H9 (cell line): ENCODE measurements around the gene MTMR3. TPM values are rescaled to one million over a fixed set of nuclear protein-coding genes. Genes with fewer than 3 reads are reported as not detected.
A peak's percentile ranks its signal among the peaks of the same experiment; 100 is the strongest.

Experiments
- DNase-seq: peaks from one replicate; pipeline ENCODE4 v3.0.0-alpha.2; 2017
- H2AFZ ChIP-seq: one replicate; pipeline ENCODE4 v1.6.1; 2013; ENCODE audit warnings: mild to moderate bottlenecking, low read length, control low read depth, moderate library complexity
- H2AK5ac ChIP-seq: 2 replicates; pipeline ENCODE4 v1.6.1; 2013; ENCODE audit warnings: low read length, control low read depth, mixed read lengths; ENCODE audit not compliant: insufficient read length
- H2BK120ac ChIP-seq: one replicate; pipeline ENCODE4 v1.6.1; 2013; ENCODE audit warnings: low read depth, mild to moderate bottlenecking, low read length, control low read depth, inconsistent platforms; ENCODE audit not compliant: poor library complexity, severe bottlenecking
- H2BK12ac ChIP-seq: 2 replicates; pipeline ENCODE4 v1.6.1; 2013; ENCODE audit warnings: low read length, control low read depth, mixed read lengths, low read depth; ENCODE audit not compliant: insufficient read length
- H2BK15ac ChIP-seq: 2 replicates; pipeline ENCODE4 v1.6.1; 2013; ENCODE audit warnings: low read depth, low read length, control low read depth
- H2BK20ac ChIP-seq: one replicate; pipeline ENCODE4 v1.6.1; 2013; ENCODE audit warnings: low read depth, mild to moderate bottlenecking, low read length, control low read depth, inconsistent platforms; ENCODE audit not compliant: poor library complexity, severe bottlenecking
- H2BK5ac ChIP-seq: 2 replicates; pipeline ENCODE4 v1.6.1; 2013; ENCODE audit warnings: low read length, control low read depth, mixed read lengths; ENCODE audit not compliant: insufficient read length
- H3K14ac ChIP-seq: 2 replicates; pipeline ENCODE4 v1.6.1; 2013; ENCODE audit warnings: low read length, control low read depth; ENCODE audit not compliant: insufficient read depth
- H3K18ac ChIP-seq: 2 replicates; pipeline ENCODE4 v1.6.1; 2013; ENCODE audit warnings: low read depth, mild to moderate bottlenecking, mixed read lengths, low read length, control low read depth; ENCODE audit not compliant: insufficient read length
- H3K23ac ChIP-seq: 2 replicates; pipeline ENCODE4 v1.6.1; 2013; ENCODE audit warnings: low read length, control low read depth, mixed read lengths, low read depth; ENCODE audit not compliant: insufficient read length
- H3K23me2 ChIP-seq: 2 replicates; pipeline ENCODE4 v1.6.1; 2013; ENCODE audit warnings: low read depth, mild to moderate bottlenecking, mixed read lengths, low read length, control low read depth; ENCODE audit not compliant: insufficient read length, poor library complexity, severe bottlenecking
- H3K27ac ChIP-seq: 2 replicates; pipeline ENCODE4 v1.5.1; 2013; ENCODE audit warnings: low read length, control low read depth, mixed read lengths, low read depth; ENCODE audit not compliant: insufficient read length
- H3K27me3 ChIP-seq: 2 replicates; pipeline ENCODE4 v1.6.1; 2013; ENCODE audit warnings: low read length, control low read depth, inconsistent platforms; ENCODE audit not compliant: insufficient read depth
- H3K4ac ChIP-seq: 2 replicates; pipeline ENCODE4 v1.6.1; 2013; ENCODE audit warnings: low read depth, mild to moderate bottlenecking, control low read depth, inconsistent platforms, low read length, moderate library complexity
- H3K4me1 ChIP-seq: 2 replicates; pipeline ENCODE4 v1.6.1; 2013; ENCODE audit warnings: low read length, control low read depth, inconsistent platforms; ENCODE audit not compliant: insufficient read depth
- H3K4me2 ChIP-seq: 2 replicates; pipeline ENCODE4 v1.6.1; 2013; ENCODE audit warnings: low read length, control low read depth, mixed read lengths; ENCODE audit not compliant: insufficient read length, insufficient read depth
- H3K56ac ChIP-seq: 2 replicates; pipeline ENCODE4 v1.6.1; 2013; ENCODE audit warnings: low read depth, mild to moderate bottlenecking, mixed read lengths, low read length, control low read depth; ENCODE audit not compliant: insufficient read length
- H3K79me1 ChIP-seq: 2 replicates; pipeline ENCODE4 v1.6.1; 2013; ENCODE audit warnings: low read depth, mild to moderate bottlenecking, moderate library complexity, low read length, control low read depth, inconsistent platforms; ENCODE audit not compliant: insufficient read depth, poor library complexity, severe bottlenecking
- H3K79me2 ChIP-seq: 2 replicates; pipeline ENCODE4 v1.6.1; 2013; ENCODE audit warnings: low read length, control low read depth, inconsistent platforms; ENCODE audit not compliant: insufficient read depth
- H3K9ac ChIP-seq: 2 replicates; pipeline ENCODE4 v1.6.1; 2013; ENCODE audit warnings: low read length, control low read depth, mixed read lengths; ENCODE audit not compliant: insufficient read length; ENCODE audit errors: extremely low read depth
- H3K9me3 ChIP-seq: one replicate; pipeline ENCODE4 v1.6.1; 2013; ENCODE audit warnings: low read depth, low read length, inconsistent platforms; ENCODE audit not compliant: control insufficient read depth
- H3T11ph ChIP-seq: one replicate; pipeline ENCODE4 v1.6.1; 2013; ENCODE audit warnings: mild to moderate bottlenecking, low read length, control low read depth, inconsistent platforms
- H4K20me1 ChIP-seq: one replicate; pipeline ENCODE4 v1.6.1; 2013; ENCODE audit not compliant: control insufficient read depth, insufficient read length, insufficient read depth
- H4K5ac ChIP-seq: 2 replicates; pipeline ENCODE4 v1.6.1; 2013; ENCODE audit warnings: low read depth, mild to moderate bottlenecking, mixed read lengths, low read length, control low read depth; ENCODE audit not compliant: insufficient read length
- H4K8ac ChIP-seq: replicated peaks from 2 replicates; pipeline ENCODE4 v1.6.1; 2013; ENCODE audit warnings: low read length, control low read depth, mixed read lengths, low read depth; ENCODE audit not compliant: insufficient read length
- H4K91ac ChIP-seq: 2 replicates; pipeline ENCODE4 v1.6.1; 2013; ENCODE audit warnings: low read depth, mild to moderate bottlenecking, moderate library complexity, mixed read lengths, low read length, control low read depth; ENCODE audit not compliant: insufficient read length
- H3K27ac Mint-ChIP-seq, 3 experiments: 2 replicates in 2 of 3; 3 replicates in 1 of 3; pipeline ENCODE4 v1.8.0; 2020 to 2021; ENCODE audit warnings: mixed read lengths in 3 of 3, mild to moderate bottlenecking in 1 of 3, moderate library complexity in 1 of 3
- H3K27me3 Mint-ChIP-seq: 2 replicates; pipeline ENCODE4 v1.8.0; 2021; ENCODE audit warnings: low read depth, mild to moderate bottlenecking, moderate library complexity, mixed read lengths
- H3K36me3 Mint-ChIP-seq, 3 experiments: 2 replicates in 2 of 3; 3 replicates in 1 of 3; pipeline ENCODE4 v1.8.0; 2020 to 2021; ENCODE audit warnings: low read depth in 3 of 3, mixed read lengths in 3 of 3; ENCODE audit not compliant: insufficient read depth in 1 of 3
- H3K4me1 Mint-ChIP-seq, 2 experiments: 2 replicates each; pipeline ENCODE4 v1.8.0; 2020; ENCODE audit warnings: mixed read lengths in 2 of 2
- H3K4me3 Mint-ChIP-seq, 2 experiments: 2 replicates in 1 of 2; 3 replicates in 1 of 2; pipeline ENCODE4 v1.8.0; 2020 to 2021; ENCODE audit warnings: mild to moderate bottlenecking in 2 of 2, mixed read lengths in 2 of 2, moderate library complexity in 1 of 2
- H3K9me3 Mint-ChIP-seq, 2 experiments: 2 replicates in 1 of 2; 3 replicates in 1 of 2; pipeline ENCODE4 v1.8.0; 2020; ENCODE audit warnings: mild to moderate bottlenecking in 2 of 2, mixed read lengths in 2 of 2, moderate library complexity in 1 of 2
- WGBS: extraction: QIAGEN DNeasy Blood & Tissue Kit; methylation state at CpG from one replicate; pipeline ENCODE4 v1.1.7; 2013; ENCODE audit warnings: missing lambda C conversion rate, low lambda C conversion rate, mixed read lengths; ENCODE audit not compliant: insufficient read length; ENCODE audit errors: extremely low coverage; 5-methylcytosine and 5-hydroxymethylcytosine counted together
- total RNA-seq: library from RNA; stranded (reverse); gene quantifications from 2 replicates; pipeline ENCODE4 v1.2.1, GENCODE V29; 2021
- TF ChIP-seq, protein P1 (sequence below): fragments of 200-600 bp; sonication (generic); conservative IDR thresholded peaks from 3 replicates; pipeline ENCODE4 v1.8.0; 2021; ENCODE audit warnings: antibody characterized with exemption, mild to moderate bottlenecking

MTMR3 gene
- total RNA-seq, 1 experiment from 2014 or later, result 19.8 TPM

DNA sequence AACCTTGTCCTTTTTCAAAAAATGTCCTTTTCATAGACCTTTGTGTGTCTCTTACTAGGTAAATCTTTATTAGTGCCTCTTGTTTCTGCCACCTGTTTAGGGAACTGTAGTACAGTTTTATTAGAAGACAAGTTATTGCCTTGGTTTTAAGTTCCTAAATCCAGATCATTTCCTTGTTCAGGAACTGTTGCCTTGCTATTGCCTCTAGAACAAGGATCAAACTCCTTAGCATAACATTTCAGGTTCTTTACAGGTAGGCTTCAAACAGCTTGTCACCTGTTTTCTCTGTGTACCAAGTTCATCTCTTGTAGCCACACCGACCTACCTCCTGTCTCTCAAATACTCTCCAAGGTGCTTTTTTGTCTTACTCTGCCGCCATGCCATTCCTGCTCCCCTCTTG lies 75.2 kb downstream of the MTMR3 start:
- H2BK120ac ChIP-seq, result no peak overlapping the region
- no peak overlapping the region for H3K14ac ChIP-seq
- no peak overlapping the region for H2AK5ac ChIP-seq
- no peak overlapping the region for H2AFZ ChIP-seq
- H3K4me2 ChIP-seq, result no peak overlapping the region
- H3K36me3 Mint-ChIP-seq, result no peaks in the 10 kb centered on the region
- H2BK15ac ChIP-seq, result no peak overlapping the region
- H3K56ac ChIP-seq, result no peak overlapping the region
- H4K5ac ChIP-seq, result no peak overlapping the region
- H4K91ac ChIP-seq, result no peak overlapping the region
- peaks cover 1% of the 10 kb centered on the region; the same call in 1 of the 2 replicates for H3K79me2 ChIP-seq
- no peaks in the 10 kb centered on the region for H3K9me3 Mint-ChIP-seq
- no peak overlapping the region for H3K9ac ChIP-seq
- H3K4me1 Mint-ChIP-seq, result peaks cover 6 to 12% of the 10 kb centered on the region in 2 experiments
- H2BK12ac ChIP-seq, result no peak overlapping the region
- H3K18ac ChIP-seq, result no peak overlapping the region
- H3K79me1 ChIP-seq, result no peaks in the 10 kb centered on the region
- no peaks in the 10 kb centered on the region for H3K23me2 ChIP-seq
- no peak overlapping the region for H4K8ac ChIP-seq
- WGBS, result no CpG with 5 or more reads among the region's 2 CpGs
- no peak overlapping the region for H2BK20ac ChIP-seq
- H4K20me1 ChIP-seq, result no peaks in the 10 kb centered on the region
- no peak overlapping the region for H3K23ac ChIP-seq
- DNase-seq, result no peak
- no peaks in the 10 kb centered on the region for H3K4me1 ChIP-seq
- no peak overlapping the region for H3K4ac ChIP-seq
- no peak overlapping the region for H3T11ph ChIP-seq
- no peak overlapping the region for H3K4me3 Mint-ChIP-seq
- H3K27me3 Mint-ChIP-seq, result no peaks in the 10 kb centered on the region
- H3K27me3 ChIP-seq, result no peaks in the 10 kb centered on the region
- H3K27ac ChIP-seq, result no peak overlapping the region
- no peaks in the 10 kb centered on the region for H3K9me3 ChIP-seq
- H3K27ac Mint-ChIP-seq, result peak overlapping the region in 1 of 3 experiments; percentile 17; a peak in 1 of 7 replicates
- no peak overlapping the region for H2BK5ac ChIP-seq
- TF ChIP-seq, protein P1, sequence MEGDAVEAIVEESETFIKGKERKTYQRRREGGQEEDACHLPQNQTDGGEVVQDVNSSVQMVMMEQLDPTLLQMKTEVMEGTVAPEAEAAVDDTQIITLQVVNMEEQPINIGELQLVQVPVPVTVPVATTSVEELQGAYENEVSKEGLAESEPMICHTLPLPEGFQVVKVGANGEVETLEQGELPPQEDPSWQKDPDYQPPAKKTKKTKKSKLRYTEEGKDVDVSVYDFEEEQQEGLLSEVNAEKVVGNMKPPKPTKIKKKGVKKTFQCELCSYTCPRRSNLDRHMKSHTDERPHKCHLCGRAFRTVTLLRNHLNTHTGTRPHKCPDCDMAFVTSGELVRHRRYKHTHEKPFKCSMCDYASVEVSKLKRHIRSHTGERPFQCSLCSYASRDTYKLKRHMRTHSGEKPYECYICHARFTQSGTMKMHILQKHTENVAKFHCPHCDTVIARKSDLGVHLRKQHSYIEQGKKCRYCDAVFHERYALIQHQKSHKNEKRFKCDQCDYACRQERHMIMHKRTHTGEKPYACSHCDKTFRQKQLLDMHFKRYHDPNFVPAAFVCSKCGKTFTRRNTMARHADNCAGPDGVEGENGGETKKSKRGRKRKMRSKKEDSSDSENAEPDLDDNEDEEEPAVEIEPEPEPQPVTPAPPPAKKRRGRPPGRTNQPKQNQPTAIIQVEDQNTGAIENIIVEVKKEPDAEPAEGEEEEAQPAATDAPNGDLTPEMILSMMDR, result no peak
